Esophagus squamous epithelium (tissue), 4 donors: Measurements from ENCODE around the gene TIMP3.

Source experiments
- CTCF ChIP-seq, 6 experiments: fragments of 450-650 bp in 4 of 6; fragments of 200-600 bp in 2 of 6; sonication (generic) in 2 of 6; IDR thresholded peaks; one replicate each; pipeline ENCODE4 v1.5.1; 2016 to 2019; ENCODE audit warnings: antibody characterized with exemption in 6 of 6, mild to moderate bottlenecking in 4 of 6, moderate library complexity in 4 of 6
- POLR2A ChIP-seq, 4 donors: fragments of 450-650 bp; IDR thresholded peaks; one replicate each; pipeline ENCODE4 v1.6.1; 2017; ENCODE audit warnings: antibody characterized with exemption in 4 of 4, mild to moderate bottlenecking in 4 of 4, moderate library complexity in 3 of 4

- no peak for TF ChIP-seq CTCF (IDR thresholded peaks at IDR 0.05)
- no peak for TF ChIP-seq POLR2A (IDR thresholded peaks at IDR 0.05)
These were observed 796 bp downstream of the TIMP3 start for GRCh38 chr22:32802237-32802765.
